ENCODE data around the gene PPEF1.

PPEF1 gene

GRCh38 chrX:18677161-18677869, 30.1 kb upstream of the PPEF1 start:
- H3K4me3 ChIP-seq (ENCODE audit: low read depth, low read length): no peak overlapping the region
- TF ChIP-seq CTCF (IDR thresholded peaks at IDR 0.05; ENCODE audit: low read depth, low read length, missing control alignments): no peak
- H3K36me3 ChIP-seq (replicated peaks): no peaks in the 10 kb centered on the region
- DNase-seq: no peak
- in situ Hi-C loops (cut with HindIII; ENCODE audit: low pct_ligation_motif_present, low sequenced_read_pairs): no loop called here
- H3K27me3 ChIP-seq (replicated peaks): no peaks in the 10 kb centered on the region
- H3K27ac ChIP-seq: no peak overlapping the region

- H3K27ac ChIP-seq: no peak overlapping the region
- no peak overlapping the region for H3K4me3 ChIP-seq (ENCODE audit: low read depth, low read length)
- H3K36me3 ChIP-seq (replicated peaks): no peaks in the 10 kb centered on the region
- in situ Hi-C loops (cut with HindIII; ENCODE audit: low pct_ligation_motif_present, low sequenced_read_pairs): no loop called here
- no peak for TF ChIP-seq CTCF (IDR thresholded peaks at IDR 0.05; ENCODE audit: low read depth, low read length, missing control alignments)
- H3K27me3 ChIP-seq (replicated peaks): no peaks in the 10 kb centered on the region
- no peak for DNase-seq
Measured at GRCh38 chrX:18681996-18682395, 25.4 kb upstream of the PPEF1 start.

GRCh38 chrX:18682979-18683387, 24.5 kb upstream of the PPEF1 start:
- in situ Hi-C loops (cut with HindIII; ENCODE audit: low pct_ligation_motif_present, low sequenced_read_pairs): no loop called here
- Histone ChIP-seq H3K4me3 (ENCODE audit: low read depth, low read length) (no peak overlapping the region), H3K36me3 (replicated peaks) (no peaks in the 10 kb centered on the region), H3K27ac (no peak overlapping the region), H3K27me3 (replicated peaks) (no peaks in the 10 kb centered on the region)
- TF ChIP-seq CTCF (IDR thresholded peaks at IDR 0.05; ENCODE audit: low read depth, low read length, missing control alignments): no peak
- DNase-seq: no peak

GRCh38 chrX:18687856-18688495, 19.5 kb upstream of the PPEF1 start:
- in situ Hi-C loops (cut with HindIII; ENCODE audit: low pct_ligation_motif_present, low sequenced_read_pairs): no loop called here
- Histone ChIP-seq H3K27ac (no peak overlapping the region), H3K4me3 (ENCODE audit: low read depth, low read length) (no peak overlapping the region), H3K36me3 (replicated peaks) (no peaks in the 10 kb centered on the region), H3K27me3 (replicated peaks) (no peaks in the 10 kb centered on the region)
- no peak for DNase-seq
- no peak for TF ChIP-seq CTCF (IDR thresholded peaks at IDR 0.05; ENCODE audit: low read depth, low read length, missing control alignments)

- H3K27ac ChIP-seq: no peak overlapping the region
- in situ Hi-C loops (cut with HindIII; ENCODE audit: low pct_ligation_motif_present, low sequenced_read_pairs): no loop called here
- DNase-seq: no peak
Measured at GRCh38 chrX:18691431-18691830, 16.0 kb upstream of the PPEF1 start.

More at GRCh38 chrX:18691431-18691830, 16.0 kb upstream of the PPEF1 start:
- H3K27me3 ChIP-seq (replicated peaks): no peaks in the 10 kb centered on the region
- TF ChIP-seq CTCF (IDR thresholded peaks at IDR 0.05; ENCODE audit: low read depth, low read length, missing control alignments): no peak
- H3K36me3 ChIP-seq (replicated peaks): no peaks in the 10 kb centered on the region
- H3K4me3 ChIP-seq (ENCODE audit: low read depth, low read length): no peak overlapping the region

All from brain microvascular endothelial cell (primary cell).